Upper lobe of left lung (tissue), 6 donors: Measurements from ENCODE around the gene NATD1. TPM values are rescaled to one million over a fixed set of nuclear protein-coding genes. Genes with fewer than 3 reads are reported as not detected.

ENCODE experiments used
- ATAC-seq, 2 donors: fragments of 200-7000 bp; cut with Tn5 transposase; one replicate each; pipeline ENCODE4 v1.9.1; 2022; ENCODE audit warnings: mild to moderate bottlenecking in 2 of 2, moderate library complexity in 2 of 2; ENCODE audit not compliant: low FRiP score in 2 of 2
- DNase-seq, 2 donors: peaks; one replicate each; pipeline ENCODE4 v3.0.0-alpha.2; 2019 to 2020
- H3K27ac ChIP-seq, 4 donors: fragments of 200-600 bp; sonication (generic); one replicate each; pipeline ENCODE4 v1.5.1; 2016 to 2019
- H3K27me3 ChIP-seq, 4 donors: fragments of 200-600 bp; sonication (generic); one replicate each; pipeline ENCODE4 v1.5.1; 2017 to 2019
- H3K36me3 ChIP-seq, 4 donors: fragments of 200-600 bp; sonication (generic); one replicate each; pipeline ENCODE4 v1.5.1; 2016 to 2019
- H3K4me1 ChIP-seq, 4 donors: fragments of 200-600 bp; sonication (generic); one replicate each; pipeline ENCODE4 v1.5.1; 2018 to 2019
- H3K4me3 ChIP-seq, 4 donors: fragments of 200-600 bp; sonication (generic); one replicate each; pipeline ENCODE4 v1.5.1; 2017 to 2019; ENCODE audit warnings: mild to moderate bottlenecking in 2 of 4, moderate library complexity in 1 of 4
- H3K9me3 ChIP-seq, 4 donors: fragments of 200-600 bp; sonication (generic); one replicate each; pipeline ENCODE4 v1.5.1; 2018 to 2019
- CTCF ChIP-seq, 6 experiments: fragments of 450-650 bp in 4 of 6; fragments of 200-600 bp in 2 of 6; sonication (generic) in 2 of 6; IDR thresholded peaks; one replicate each; pipeline ENCODE4 v1.5.1; 2016 to 2019; ENCODE audit warnings: antibody characterized with exemption in 6 of 6
- EP300 ChIP-seq, 4 donors: sonication (generic); formaldehyde crosslinking; IDR thresholded peaks; one replicate each; pipeline ENCODE4 v1.5.1; 2017; ENCODE audit warnings: antibody characterized with exemption in 4 of 4, control low read depth in 2 of 4
- POLR2A ChIP-seq, 4 donors: fragments of 450-650 bp; IDR thresholded peaks; one replicate each; pipeline ENCODE4 v1.5.1; 2016 to 2017; ENCODE audit warnings: antibody characterized with exemption in 4 of 4, mild to moderate bottlenecking in 2 of 4
- POLR2AphosphoS5 ChIP-seq, 2 donors: sonication (generic); formaldehyde crosslinking; IDR thresholded peaks; one replicate each; pipeline ENCODE4 v1.5.1; 2017; ENCODE audit warnings: antibody characterized with exemption in 2 of 2
- WGBS, 2 donors: methylation state at CpG; one replicate each; pipeline ENCODE4 v1.1.5; 2017 to 2018; 5-methylcytosine and 5-hydroxymethylcytosine counted together
- total RNA-seq, 6 donors: library from RNA; depleted of rRNA in 4 of 6; stranded (reverse); fragments of >200 nt in 4 of 6; gene quantifications; one replicate each; pipeline versions ENCODE4 v1.1.0 to v1.2.1, GENCODE V29; 2016 to 2021
- donor health status: DM: no; HTN: no; CAD: no; lungs with moderate emphysema.
- donor health status: DM: no; HTN: yes; CAD: no; lungs with severe emphysema.

NATD1 gene
- total RNA-seq, 6 donors from 2014 or later, result 11.2 to 32.5 (median 16.1) TPM

- no peak for TF ChIP-seq EP300 (IDR thresholded peaks at IDR 0.05)
- TF ChIP-seq CTCF (IDR thresholded peaks at IDR 0.05), result no peak
- TF ChIP-seq POLR2AphosphoS5 (IDR thresholded peaks at IDR 0.05), result no peak
- no peak for TF ChIP-seq POLR2A (IDR thresholded peaks at IDR 0.05)
- WGBS, 2 donors, result 64 to 69% methylated on average over 7 of the region's 7 CpGs
- no peak overlapping the region for H3K4me3 ChIP-seq
- no peaks in the 10 kb centered on the region for H3K36me3 ChIP-seq
- H3K4me1 ChIP-seq, result peaks cover 20 to 48% (median 27%) of the 10 kb centered on the region in 4 donors
- DNase-seq, result no peak
- ATAC-seq, result no peak
- H3K27ac ChIP-seq, result no peak overlapping the region
- H3K9me3 ChIP-seq, result no peaks in the 10 kb centered on the region
- H3K27me3 ChIP-seq, result no peaks in the 10 kb centered on the region
Measured at GRCh38 chr17:21249920-21250703, 3.1 kb downstream of the NATD1 start.

GRCh38 chr17:21249086-21249795 is 4.0 kb downstream of the NATD1 start:
- Histone ChIP-seq H3K36me3 (no peaks in the 10 kb centered on the region), H3K9me3 (no peaks in the 10 kb centered on the region), H3K27ac (peak overlapping the region in 1 of 4 donors; percentile 10), H3K27me3 (no peaks in the 10 kb centered on the region), H3K4me1 (peaks cover 20 to 46% (median 26%) of the 10 kb centered on the region in 4 donors), H3K4me3 (no peak overlapping the region)
- no peak for ATAC-seq
- no peak for TF ChIP-seq POLR2A (IDR thresholded peaks at IDR 0.05)
- TF ChIP-seq CTCF (IDR thresholded peaks at IDR 0.05), result no peak
- no peak for TF ChIP-seq POLR2AphosphoS5 (IDR thresholded peaks at IDR 0.05)
- no peak for TF ChIP-seq EP300 (IDR thresholded peaks at IDR 0.05)
- DNase-seq, result no peak
- 87 to 91% methylated on average over 10 to 12 of the region's 12 CpGs for WGBS, 2 donors

- H3K4me1 ChIP-seq, result peaks cover 13 to 39% (median 21%) of the 10 kb centered on the region in 4 donors
- no peak for TF ChIP-seq POLR2A (IDR thresholded peaks at IDR 0.05)
- TF ChIP-seq EP300 (IDR thresholded peaks at IDR 0.05), result no peak
- TF ChIP-seq POLR2AphosphoS5 (IDR thresholded peaks at IDR 0.05), result no peak
- no peak for TF ChIP-seq CTCF (IDR thresholded peaks at IDR 0.05)
- WGBS, 2 donors, result 78% methylated on average over 4 of the region's 4 CpGs; no CpG with 5 or more reads in 1 of the 2 donors
- H3K9me3 ChIP-seq, result no peaks in the 10 kb centered on the region
- peaks cover 0 to 4% (median 0%) of the 10 kb centered on the region in 4 donors for H3K36me3 ChIP-seq
- no peak for ATAC-seq
- peak overlapping the region in 1 of 4 donors; percentile 10 for H3K27ac ChIP-seq
- no peak overlapping the region for H3K4me3 ChIP-seq
- no peak for DNase-seq
- H3K27me3 ChIP-seq, result no peaks in the 10 kb centered on the region
Measured at GRCh38 chr17:21248500-21248899, 4.7 kb downstream of the NATD1 start.

GRCh38 chr17:21247552-21248258 is 5.5 kb downstream of the NATD1 start:
- Histone ChIP-seq H3K36me3 (peaks cover 0 to 12% (median 4%) of the 10 kb centered on the region in 4 donors), H3K27ac (no peak overlapping the region), H3K4me3 (no peak overlapping the region), H3K9me3 (no peaks in the 10 kb centered on the region), H3K4me1 (peaks cover 12 to 38% (median 20%) of the 10 kb centered on the region in 4 donors), H3K27me3 (no peaks in the 10 kb centered on the region)
- TF ChIP-seq POLR2A (IDR thresholded peaks at IDR 0.05) (no peak), CTCF (IDR thresholded peaks at IDR 0.05) (no peak), EP300 (IDR thresholded peaks at IDR 0.05) (no peak), POLR2AphosphoS5 (IDR thresholded peaks at IDR 0.05) (no peak)
- WGBS, 2 donors, result 90 to 91% methylated on average over 12 of the region's 12 CpGs
- ATAC-seq (no peak), DNase-seq (no peak)
